Activated naive CD4-positive, alpha-beta T cell treated with Interleukin-2 at 50 U/mL for 16 hours (primary cell): ENCODE results near the gene B3GALT5.

ENCODE experiments used
- DNase-seq: peaks from one replicate; pipeline ENCODE4 v3.0.0-alpha.2; 2020

Gene B3GALT5

GRCh38 chr21:39648879-39649278 is 36.1 kb downstream of the B3GALT5 start:
- no peak for DNase-seq

GRCh38 chr21:39649526-39649925 is 36.8 kb downstream of the B3GALT5 start:
- no peak for DNase-seq

GRCh38 chr21:39650306-39650705 is 37.6 kb downstream of the B3GALT5 start:
- DNase-seq, result no peak

GRCh38 chr21:39650801-39651200 is 38.1 kb downstream of the B3GALT5 start:
- no peak for DNase-seq

GRCh38 chr21:39651206-39651605 is 38.5 kb downstream of the B3GALT5 start:
- DNase-seq, result no peak

GRCh38 chr21:39654951-39655350 is 42.2 kb downstream of the B3GALT5 start:
- DNase-seq, result no peak

- no peak for DNase-seq
Observed at GRCh38 chr21:39655589-39655988, 42.8 kb downstream of the B3GALT5 start.

GRCh38 chr21:39656209-39656608 is 43.5 kb downstream of the B3GALT5 start:
- no peak for DNase-seq

GRCh38 chr21:39657091-39657689 is 44.5 kb downstream of the B3GALT5 start:
- DNase-seq, result no peak

- DNase-seq, result no peak
Observed at GRCh38 chr21:39658066-39658465, 45.3 kb downstream of the B3GALT5 start.

- no peak for DNase-seq
Observed at GRCh38 chr21:39659070-39659815, 46.5 kb downstream of the B3GALT5 start.

GRCh38 chr21:39660191-39660980 is 47.6 kb downstream of the B3GALT5 start:
- no peak for DNase-seq

GRCh38 chr21:39661121-39661520 is 48.4 kb downstream of the B3GALT5 start:
- DNase-seq, result no peak

- DNase-seq, result no peak
Observed at GRCh38 chr21:39661740-39662139, 49.0 kb downstream of the B3GALT5 start.

- DNase-seq, result no peak
Observed at GRCh38 chr21:39662411-39662953, 49.7 kb downstream of the B3GALT5 start.

GRCh38 chr21:39663066-39663465 is 50.3 kb downstream of the B3GALT5 start:
- DNase-seq, result no peak

GRCh38 chr21:39663742-39664492 is 51.2 kb downstream of the B3GALT5 start:
- no peak for DNase-seq

GRCh38 chr21:39664586-39664985 is 51.8 kb downstream of the B3GALT5 start:
- DNase-seq, result no peak

GRCh38 chr21:39666026-39666425 is 53.3 kb downstream of the B3GALT5 start:
- DNase-seq, result no peak

- DNase-seq, result no peak
Observed at GRCh38 chr21:39666681-39667315, 54.1 kb downstream of the B3GALT5 start.

- DNase-seq, result no peak
Observed at GRCh38 chr21:39667353-39667891, 54.7 kb downstream of the B3GALT5 start.

- no peak for DNase-seq
Observed at GRCh38 chr21:39668369-39668768, 55.6 kb downstream of the B3GALT5 start.
